Dermis blood vessel endothelial cell (primary cell): ENCODE results near the gene DMBT1. TPM values are rescaled to one million over a fixed set of nuclear protein-coding genes. Genes with fewer than 3 reads are reported as not detected.
"Not testable (repeated sequence)": the region's sequence is repeated elsewhere in the genome, so short reads cannot be mapped to it uniquely, and the experiment has no call there.

Experiments
- DNase-seq: peaks from one replicate; pipeline ENCODE4 v3.0.0; 2010
- total RNA-seq: library from RNA; depleted of rRNA; stranded (reverse); fragments of >200 nt; gene quantifications from 2 replicates; pipeline ENCODE4 v1.2.3, GENCODE V29; 2014

DMBT1 gene
- total RNA-seq, 1 donor from 2014 or later = not detected

DNA sequence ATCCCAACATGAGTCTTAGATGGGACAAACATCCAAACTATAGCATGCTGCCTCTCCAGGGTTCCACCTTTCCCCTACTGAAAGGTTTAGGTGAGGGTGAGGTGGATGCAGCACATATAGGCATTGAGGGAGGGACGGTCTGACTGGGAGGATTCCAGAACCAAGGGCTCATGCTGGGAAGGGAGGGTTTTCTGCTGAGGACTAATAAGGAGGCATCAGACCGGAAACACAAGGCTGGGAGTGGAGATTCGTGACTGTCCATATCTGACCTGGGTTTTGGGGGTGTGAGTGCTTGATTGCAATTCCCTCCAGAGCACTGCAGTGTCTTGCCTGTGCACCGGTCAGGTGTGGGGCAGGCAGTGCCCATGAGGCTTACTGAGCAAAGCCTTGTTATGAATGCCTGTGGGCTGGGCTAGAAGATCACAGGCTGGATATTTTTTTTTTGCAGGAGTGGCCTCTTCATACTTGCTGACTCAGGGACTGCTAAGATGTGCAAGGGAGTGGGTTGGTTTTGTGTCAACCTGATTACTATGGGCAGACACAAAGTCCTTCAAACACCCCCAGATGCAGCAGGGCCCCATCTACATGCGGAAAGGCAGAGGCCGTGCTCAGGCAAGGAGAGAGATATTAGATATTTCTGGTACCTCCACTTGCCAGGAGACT is 26.7 kb downstream of the DMBT1 start:
- no peak for DNase-seq

DNA sequence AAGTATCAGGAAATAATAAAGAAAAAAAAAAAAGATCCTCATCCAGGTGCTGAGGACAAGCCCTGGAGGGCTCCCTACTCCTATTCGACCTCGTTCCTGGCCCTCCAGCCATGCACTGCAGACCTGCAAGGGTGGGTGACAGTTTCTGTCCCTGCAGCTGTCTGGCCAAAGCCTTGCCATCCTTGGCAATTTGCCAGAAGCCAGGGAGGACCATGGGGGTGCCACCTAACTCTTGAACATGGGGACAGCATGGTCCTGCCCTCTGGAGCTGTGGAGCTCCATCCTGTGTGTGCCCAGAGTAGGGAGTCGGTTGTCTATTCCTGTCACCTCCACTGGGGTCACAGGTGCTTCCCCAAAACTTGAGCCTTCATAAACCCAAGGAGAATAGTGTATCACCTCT is 27.8 kb downstream of the DMBT1 start:
- DNase-seq = no peak

DNA sequence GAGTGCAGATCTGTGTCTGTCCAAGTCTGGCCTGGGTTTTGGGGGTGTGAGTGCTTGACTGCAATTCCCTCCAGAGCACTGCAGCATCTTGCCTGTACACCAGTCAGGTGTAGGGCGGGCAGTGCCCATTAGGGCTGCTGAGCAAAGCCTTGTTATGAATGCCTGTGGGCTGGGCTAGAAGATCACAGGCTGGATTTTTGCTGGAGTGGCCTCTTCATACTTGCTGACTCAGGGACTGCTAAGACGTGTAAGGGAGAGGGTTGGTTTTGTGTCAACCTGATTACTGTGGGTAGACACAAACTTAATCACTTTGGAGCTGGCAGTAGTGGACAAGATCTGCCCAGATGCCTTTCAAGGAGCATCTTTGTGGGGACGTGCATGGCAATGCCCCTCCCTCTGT is 29.6 kb downstream of the DMBT1 start:
- DNase-seq = no peak

DNA sequence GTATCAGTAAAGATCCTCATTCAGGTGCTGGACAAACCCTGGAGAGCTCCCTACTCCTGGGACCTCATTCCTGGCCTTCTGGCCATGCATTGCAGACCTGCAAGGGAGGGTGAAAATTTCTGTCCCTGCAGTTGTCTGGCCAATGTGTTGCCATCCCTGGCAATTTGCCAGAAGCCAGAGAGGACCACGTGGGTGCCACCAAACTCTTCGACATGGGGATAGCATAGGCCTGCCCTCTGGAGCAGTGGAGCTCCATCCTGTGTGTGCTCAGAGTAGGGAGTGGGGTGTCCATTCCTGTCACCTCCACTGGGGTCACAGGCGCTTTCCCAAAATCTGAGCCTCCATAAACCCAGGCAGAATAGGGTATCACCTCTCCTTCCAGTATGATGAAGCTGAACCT is 31.2 kb downstream of the DMBT1 start:
- DNase-seq = no peak

DNA sequence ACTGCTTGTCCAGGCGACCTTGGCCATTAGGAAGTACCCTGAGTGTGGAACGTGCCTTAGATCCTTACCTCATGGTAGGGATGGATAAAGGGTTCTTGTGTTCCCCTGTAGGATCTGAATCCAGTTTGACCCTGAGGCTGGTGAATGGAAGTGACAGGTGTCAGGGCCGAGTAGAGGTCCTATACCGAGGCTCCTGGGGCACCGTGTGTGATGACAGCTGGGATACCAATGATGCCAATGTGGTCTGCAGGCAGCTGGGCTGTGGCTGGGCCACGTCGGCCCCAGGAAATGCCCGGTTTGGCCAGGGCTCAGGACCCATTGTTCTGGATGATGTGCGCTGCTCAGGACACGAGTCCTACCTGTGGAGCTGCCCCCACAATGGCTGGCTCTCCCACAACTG is 31.6 kb downstream of the DMBT1 start:
- no peak for DNase-seq

DNA sequence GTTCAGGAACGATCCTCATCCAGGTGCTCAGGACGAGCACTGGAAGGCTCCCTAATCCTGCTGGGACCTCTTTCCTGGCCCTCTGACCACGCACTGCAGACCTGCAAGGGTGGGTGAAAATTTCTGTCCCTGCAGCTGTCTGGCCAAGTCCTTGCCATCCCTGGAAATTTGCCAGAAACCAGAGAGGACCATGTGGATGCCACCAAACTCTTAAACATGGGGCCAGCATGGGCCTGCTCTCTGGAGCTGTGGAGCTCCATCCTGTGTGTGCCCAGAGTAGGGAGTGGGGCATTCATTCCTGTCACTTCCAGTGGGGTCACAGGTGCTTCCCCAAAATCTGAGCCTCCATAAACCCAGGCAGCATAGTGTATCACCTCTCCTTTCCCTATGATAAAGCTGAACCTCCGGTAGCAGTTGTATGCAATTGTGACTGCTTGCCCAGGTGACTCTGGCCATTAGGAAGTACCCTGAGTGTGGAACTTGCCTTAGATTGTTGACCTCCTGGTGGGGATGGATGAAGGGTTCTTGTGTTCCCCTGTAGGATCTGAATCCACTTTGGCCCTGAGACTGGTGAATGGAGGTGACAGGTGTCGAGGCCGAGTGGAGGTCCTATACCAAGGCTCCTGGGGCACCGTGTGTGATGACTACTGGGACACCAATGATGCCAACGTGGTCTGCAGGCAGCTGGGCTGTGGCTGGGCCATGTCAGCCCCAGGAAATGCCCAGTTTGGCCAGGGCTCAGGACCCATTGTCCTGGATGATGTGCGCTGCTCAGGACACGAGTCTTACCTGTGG is 57.1 kb downstream of the DMBT1 start:
- no peak for DNase-seq

DNA sequence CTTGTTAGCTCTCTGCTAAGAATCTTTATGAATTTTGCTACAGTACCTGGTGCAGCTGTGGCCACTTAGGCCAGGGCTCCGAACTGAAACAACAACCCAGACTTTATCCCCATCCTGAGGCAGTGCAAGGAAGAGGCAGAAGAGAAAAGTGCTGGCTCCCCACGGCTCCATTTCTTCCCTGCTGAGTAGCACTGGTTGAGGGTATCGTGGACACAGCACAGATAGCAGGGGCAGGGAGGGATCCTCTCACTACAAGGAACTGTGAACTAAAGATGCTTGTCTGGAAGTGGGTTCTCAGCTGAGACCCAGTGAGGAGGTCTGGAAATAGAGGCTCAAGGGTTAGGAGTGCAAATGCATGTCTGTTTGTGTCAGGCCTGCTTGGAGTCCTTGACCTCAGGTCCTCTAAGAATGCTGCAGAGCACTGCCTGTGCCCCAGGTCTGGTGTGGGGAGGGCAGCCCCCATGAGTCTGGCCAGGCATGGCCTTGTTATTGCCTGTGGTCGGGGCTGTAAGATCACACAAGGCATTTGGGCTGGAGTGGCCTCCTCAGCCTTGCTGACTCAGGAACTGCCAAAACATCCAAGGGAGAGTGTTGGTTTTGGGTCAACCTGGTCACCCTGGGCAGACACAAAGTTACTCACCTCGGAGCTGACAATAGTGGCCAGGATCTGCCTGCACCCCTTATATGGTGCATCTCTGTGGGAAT is 58.1 kb downstream of the DMBT1 start:
- DNase-seq = no peak

DNA sequence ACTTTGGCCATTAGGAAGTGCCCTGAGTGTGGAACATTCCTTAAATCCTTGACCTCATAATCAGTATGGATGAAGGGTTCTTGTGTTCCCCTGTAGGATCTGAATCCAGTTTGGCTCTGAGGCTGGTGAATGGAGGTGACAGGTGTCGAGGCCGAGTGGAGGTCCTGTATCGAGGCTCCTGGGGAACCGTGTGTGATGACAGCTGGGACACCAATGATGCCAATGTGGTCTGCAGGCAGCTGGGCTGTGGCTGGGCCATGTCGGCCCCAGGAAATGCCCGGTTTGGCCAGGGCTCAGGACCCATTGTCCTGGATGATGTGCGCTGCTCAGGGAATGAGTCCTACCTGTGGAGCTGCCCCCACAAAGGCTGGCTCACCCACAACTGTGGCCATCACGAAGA is 60.4 kb downstream of the DMBT1 start:
- not testable (repeated sequence) for DNase-seq

DNA sequence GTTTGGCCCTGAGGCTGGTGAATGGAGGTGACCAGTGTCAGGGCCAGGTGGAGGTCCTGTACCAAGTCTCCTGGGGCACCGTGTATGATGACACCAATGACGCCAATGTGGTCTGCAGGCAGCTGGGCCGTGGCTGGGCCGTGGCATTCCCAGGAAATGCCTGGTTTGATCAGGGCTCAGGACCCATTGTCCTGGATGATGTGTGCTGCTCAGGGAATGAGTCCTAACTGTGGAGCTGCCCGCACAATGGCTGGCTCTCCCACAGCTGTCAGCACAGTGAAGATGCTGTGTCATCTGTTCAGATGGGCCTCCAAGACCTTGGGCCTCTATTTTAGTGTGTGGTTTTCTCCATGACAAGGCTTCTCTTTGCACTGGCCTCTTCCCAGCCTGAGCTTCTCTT is 64.0 kb downstream of the DMBT1 start:
- DNase-seq = no peak

DNA sequence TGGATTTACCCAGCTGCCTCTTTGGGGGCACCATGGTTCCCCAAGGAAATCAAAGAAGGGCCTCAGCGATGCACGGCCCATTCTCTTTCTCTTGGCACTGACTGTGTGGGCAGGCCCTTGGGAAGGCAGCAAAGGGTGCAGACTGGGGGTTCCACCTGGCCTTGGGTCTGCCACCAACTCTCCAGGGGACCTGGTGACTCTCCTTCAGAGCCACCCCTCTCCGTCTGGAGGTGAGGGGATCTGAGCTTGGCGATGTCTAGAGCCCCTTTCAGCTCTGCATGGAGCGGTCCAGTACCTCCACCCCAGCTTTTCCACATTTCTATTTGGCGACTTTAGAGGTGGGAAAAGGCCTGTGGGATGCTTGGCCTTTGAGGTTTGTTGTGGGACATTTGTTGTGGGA is 70.0 kb downstream of the DMBT1 start:
- no peak for DNase-seq

DNA sequence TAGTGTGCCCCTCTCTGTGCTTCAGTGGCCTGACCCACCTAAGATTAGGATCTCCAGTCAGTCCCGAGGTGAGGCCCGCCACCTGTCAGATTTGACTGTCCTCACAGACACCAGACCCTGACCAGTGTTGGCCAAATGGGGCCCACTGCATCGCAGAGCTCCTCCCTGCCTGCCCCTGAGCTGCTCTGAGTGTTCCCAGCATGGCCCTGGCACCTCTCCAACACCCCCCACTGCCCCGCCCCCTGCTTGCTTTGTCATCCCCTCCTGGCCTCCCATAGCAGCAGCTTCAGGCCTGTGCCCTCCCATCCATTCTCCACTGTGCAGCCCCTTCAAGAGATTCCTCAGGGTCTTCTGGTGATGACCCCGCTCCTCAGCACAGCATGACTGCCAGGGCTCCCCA is 71.5 kb downstream of the DMBT1 start:
- no peak for DNase-seq

DNA sequence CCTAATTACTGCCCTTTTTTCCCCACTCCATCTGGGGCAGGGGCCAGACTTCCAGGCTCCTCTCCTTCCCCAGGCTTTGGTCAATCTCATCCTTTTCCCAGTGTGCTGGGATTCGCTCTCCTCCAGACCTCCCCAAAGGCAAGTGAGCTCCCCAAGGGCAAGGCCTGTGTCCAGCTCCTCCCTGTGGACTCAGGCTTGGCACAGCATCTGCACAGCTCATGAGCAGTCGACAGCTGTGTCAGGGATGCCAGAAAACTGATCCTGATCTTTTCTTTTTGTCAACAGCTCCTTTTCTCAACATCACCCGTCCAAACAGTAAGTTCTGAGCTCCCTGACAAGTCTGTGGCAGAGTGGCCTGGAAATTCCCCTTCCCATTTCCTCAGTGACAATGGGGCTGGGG is 72.0 kb downstream of the DMBT1 start:
- no peak for DNase-seq

DNA sequence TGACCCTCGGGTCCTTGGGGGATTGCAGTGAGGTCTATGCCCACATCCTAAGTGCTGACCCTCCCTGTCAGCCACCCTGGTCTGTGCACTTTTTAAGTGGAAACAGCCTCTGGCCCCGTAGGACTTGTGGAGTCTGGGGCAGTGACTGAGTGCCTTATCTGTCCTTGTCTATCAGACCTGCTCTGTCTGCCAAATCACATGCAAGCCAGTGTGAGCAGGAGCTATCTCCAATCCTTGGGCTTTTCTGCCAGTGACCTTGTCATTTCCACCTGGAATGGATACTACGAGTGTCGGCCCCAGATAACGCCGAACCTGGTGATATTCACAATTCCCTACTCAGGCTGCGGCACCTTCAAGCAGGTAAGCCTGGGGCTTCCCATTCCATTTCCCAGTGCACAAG is 76.4 kb downstream of the DMBT1 start:
- DNase-seq = no peak

DNA sequence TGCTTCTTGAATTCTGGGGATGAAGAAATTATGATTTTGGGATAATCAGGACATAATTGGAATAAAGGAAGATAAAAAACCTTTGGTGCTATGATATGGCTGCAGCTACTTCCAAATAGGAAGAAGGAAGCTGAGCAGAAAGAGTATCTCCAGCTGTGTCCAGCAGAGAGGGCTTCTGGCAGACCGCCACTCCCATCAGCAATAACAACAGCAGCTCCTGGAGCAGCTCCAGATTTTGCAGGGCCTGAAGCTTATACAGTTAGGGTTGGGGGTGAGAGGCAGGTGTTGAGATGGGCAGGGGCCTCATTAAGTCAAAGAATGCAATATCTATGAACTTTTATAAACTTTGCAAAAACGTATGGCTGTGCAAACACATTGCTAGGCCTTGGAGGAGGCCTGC is 76.8 kb downstream of the DMBT1 start:
- no peak for DNase-seq

DNA sequence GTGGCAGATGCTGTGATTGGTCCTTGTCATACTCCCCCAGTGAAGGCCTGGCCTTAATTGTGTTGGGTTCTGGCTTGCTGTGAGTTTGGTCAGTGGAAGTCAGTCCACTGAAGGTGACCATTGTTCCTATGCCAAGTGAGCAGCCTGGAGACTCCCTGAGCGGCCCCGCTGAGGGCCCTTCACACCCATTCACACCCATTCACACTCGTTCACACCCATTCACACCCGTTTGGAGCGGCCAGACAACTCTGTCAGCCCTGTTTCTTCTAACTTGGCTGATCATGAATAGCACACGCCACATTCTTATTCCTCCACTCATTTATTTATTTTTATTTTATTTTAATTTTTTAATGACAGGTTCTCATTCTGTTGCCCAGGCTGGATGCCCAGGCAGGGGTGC is 77.6 kb downstream of the DMBT1 start:
- DNase-seq = no peak

DNA sequence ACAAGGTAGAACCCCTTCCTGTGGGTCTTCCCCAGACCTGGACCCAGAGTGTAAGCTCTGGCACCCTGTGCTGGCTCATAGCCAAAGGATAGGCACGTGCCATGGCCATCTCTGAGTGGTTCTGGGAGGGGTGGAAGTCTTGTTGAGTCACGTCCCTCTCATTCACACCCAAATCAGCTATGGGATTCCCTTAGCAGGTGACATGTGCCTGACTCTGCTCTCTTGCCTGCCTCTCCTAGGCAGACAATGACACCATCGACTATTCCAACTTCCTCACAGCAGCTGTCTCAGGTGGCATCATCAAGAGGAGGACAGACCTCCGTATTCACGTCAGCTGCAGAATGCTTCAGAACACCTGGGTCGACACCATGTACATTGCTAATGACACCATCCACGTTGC is 79.2 kb downstream of the DMBT1 start:
- DNase-seq = no peak

DNA sequence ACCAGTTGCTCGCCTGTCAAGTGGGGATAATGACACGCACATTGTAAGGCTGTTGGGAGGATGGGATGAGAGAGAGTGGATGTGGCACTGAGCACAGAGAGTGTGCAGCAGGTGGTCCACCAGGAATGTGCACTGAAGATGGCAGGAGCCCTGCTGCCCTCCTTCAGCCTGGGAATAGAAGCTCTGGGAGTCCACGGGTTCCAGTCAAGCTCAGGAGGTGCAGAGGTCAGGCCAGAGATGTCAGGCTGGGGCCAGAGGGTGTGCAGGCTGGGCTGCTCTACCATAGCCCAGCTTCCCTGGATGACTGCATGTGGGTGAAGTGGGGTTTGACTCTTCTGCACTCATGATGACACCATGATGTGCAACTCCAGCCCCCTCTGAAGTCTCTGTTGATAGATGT is 80.4 kb downstream of the DMBT1 start:
- no peak for DNase-seq

DNA sequence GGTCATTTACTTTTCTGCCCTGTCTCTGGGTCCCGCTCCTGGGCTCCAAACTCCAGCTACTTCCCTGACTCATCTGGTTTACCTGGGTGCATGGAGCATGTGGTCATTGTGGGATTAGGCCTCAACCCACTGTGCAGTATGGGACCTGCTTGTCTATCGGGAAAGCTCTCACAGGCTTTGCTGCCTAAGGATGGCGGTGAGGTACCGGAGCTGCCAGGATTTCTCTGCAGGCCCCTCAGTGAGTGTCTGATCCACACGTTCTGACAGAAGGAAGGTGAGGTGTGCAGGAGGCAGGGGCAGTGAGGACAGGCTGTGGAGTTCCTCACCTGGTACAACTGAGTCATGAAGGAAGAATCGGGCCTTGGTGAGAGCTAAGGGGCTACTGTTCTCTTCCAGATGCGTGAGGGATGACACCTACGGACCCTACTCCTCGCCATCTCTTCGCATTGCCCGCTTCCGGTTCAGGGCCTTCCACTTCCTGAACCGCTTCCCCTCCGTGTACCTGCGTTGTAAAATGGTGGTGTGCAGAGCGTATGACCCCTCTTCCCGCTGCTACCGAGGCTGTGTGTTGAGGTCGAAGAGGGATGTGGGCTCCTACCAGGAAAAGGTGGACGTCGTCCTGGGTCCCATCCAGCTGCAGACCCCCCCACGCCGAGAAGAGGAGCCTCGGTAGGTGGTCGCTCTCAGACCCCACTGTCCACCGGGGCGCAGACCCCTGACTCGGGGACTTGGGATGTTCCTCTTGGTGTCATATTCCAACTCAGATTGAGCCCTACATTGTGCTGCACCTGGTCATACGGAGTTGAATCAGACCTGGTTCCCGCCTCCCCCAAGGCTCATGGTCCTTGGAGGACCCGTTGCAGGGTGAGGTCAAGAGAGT is 82.4 kb downstream of the DMBT1 start:
- no peak for DNase-seq

DNA sequence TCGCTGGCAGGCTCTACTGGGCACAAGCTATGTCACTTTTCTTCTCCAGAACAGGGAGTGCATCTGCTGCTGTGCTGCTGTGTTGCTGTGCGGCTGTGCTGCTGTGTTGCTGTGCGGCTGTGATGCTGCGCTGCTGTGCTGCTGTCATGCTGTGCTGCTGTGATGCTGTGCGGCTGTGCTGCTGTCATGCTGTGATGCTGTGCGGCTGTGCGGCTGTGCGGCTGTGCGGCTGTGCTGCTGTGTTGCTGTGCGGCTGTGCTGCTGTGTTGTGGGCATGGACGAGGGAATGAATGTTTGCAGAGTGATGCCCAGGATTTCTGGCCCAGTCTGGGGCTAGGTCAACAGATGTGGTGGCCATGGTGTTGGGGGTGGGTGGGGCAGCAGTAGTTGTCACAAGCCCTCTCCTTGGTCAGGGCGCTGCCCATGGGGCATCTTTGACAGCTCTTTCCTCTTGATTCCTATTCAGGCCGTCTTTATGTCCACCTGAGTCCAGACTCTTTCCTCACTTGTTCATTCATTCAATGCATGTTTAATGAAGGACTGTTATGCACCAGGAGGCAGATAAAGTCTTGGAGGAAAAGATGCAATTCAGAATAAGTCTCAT is 83.5 kb downstream of the DMBT1 start:
- DNase-seq = no peak

DNA sequence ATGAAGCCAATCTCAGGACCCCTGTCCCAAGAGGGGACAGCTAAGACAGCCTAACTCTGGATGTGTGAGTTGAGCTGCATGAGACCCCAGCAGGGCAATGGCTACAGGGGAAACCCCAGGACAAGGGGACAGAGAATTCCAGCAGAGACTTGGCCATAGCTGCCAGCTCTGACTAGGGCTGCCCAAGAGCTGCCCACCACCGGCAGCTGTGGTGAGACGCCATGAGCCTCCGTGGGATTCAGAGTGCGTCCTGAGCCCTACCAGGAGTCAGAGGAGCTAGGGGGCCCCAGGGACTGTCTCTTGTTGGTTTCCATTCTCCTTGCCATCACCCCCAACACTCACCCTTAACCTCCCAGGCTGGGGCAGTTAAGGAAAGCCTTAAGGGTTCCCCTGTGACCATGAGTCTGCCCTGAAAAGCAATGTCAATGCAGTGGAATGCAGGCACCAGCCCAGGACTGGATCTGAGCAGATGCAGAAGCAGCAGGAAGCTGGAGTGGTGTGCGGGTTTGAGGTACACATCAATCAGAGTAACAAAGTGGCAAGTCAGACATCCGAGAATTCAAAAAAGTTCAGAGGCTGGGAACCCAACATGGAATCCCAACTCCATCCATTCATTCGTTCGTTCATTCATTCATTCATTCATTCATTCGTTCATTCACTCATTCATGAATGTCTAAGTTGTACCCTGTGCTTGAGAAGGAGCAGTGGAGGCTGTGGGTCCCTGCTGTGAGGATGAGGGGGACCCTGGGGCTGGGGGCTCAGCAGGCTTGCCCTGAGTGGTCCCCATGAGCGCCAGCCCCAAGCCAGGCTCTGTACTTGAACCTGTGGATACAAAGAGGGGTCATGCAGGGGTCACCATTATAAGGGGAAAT is 86.2 kb downstream of the DMBT1 start:
- no peak for DNase-seq

DNA sequence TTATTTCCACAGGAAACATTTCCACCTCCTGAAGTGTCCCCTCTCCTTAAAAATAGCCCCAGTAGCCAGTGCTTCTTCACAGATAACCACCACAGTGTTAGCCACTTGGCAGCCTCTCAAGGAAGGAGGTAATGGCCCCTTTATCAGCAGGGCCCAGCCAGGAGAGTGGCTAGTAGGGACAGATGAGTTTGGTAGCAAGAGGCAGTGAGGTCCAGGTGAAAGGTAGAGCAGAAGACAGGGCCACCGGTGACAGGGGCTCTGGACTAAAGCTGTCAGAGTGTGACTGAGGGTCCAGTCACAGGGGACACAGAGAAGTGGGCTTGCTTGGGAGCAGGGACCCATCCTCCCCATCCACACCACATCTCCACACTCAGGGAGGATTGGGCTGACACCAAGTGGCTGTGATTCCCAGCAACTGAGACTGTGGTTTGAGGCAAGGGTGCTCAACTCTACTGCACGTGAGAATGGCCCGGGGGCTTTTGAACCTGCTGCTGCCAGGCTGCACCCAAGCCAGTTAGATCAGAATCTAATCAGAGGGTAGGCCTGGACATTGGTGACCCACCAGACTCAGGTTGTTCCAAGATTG is 86.9 kb downstream of the DMBT1 start:
- DNase-seq = no peak
